H9 (cell line): ENCODE results near the gene GREB1L. TPM values are rescaled to one million over a fixed set of nuclear protein-coding genes. Genes with fewer than 3 reads are reported as not detected.

Experiments
- DNase-seq: peaks from one replicate; pipeline ENCODE4 v3.0.0-alpha.2; 2017
- H2AFZ ChIP-seq: one replicate; pipeline ENCODE4 v1.6.1; 2013; ENCODE audit warnings: mild to moderate bottlenecking, low read length, control low read depth, moderate library complexity
- H2AK5ac ChIP-seq: 2 replicates; pipeline ENCODE4 v1.6.1; 2013; ENCODE audit warnings: low read length, control low read depth, mixed read lengths; ENCODE audit not compliant: insufficient read length
- H2BK120ac ChIP-seq: one replicate; pipeline ENCODE4 v1.6.1; 2013; ENCODE audit warnings: low read depth, mild to moderate bottlenecking, low read length, control low read depth, inconsistent platforms; ENCODE audit not compliant: poor library complexity, severe bottlenecking
- H2BK12ac ChIP-seq: 2 replicates; pipeline ENCODE4 v1.6.1; 2013; ENCODE audit warnings: low read length, control low read depth, mixed read lengths, low read depth; ENCODE audit not compliant: insufficient read length
- H2BK15ac ChIP-seq: 2 replicates; pipeline ENCODE4 v1.6.1; 2013; ENCODE audit warnings: low read depth, low read length, control low read depth
- H2BK20ac ChIP-seq: one replicate; pipeline ENCODE4 v1.6.1; 2013; ENCODE audit warnings: low read depth, mild to moderate bottlenecking, low read length, control low read depth, inconsistent platforms; ENCODE audit not compliant: poor library complexity, severe bottlenecking
- H2BK5ac ChIP-seq: 2 replicates; pipeline ENCODE4 v1.6.1; 2013; ENCODE audit warnings: low read length, control low read depth, mixed read lengths; ENCODE audit not compliant: insufficient read length
- H3K14ac ChIP-seq: 2 replicates; pipeline ENCODE4 v1.6.1; 2013; ENCODE audit warnings: low read length, control low read depth; ENCODE audit not compliant: insufficient read depth
- H3K18ac ChIP-seq: 2 replicates; pipeline ENCODE4 v1.6.1; 2013; ENCODE audit warnings: low read depth, mild to moderate bottlenecking, mixed read lengths, low read length, control low read depth; ENCODE audit not compliant: insufficient read length
- H3K23ac ChIP-seq: 2 replicates; pipeline ENCODE4 v1.6.1; 2013; ENCODE audit warnings: low read length, control low read depth, mixed read lengths, low read depth; ENCODE audit not compliant: insufficient read length
- H3K23me2 ChIP-seq: 2 replicates; pipeline ENCODE4 v1.6.1; 2013; ENCODE audit warnings: low read depth, mild to moderate bottlenecking, mixed read lengths, low read length, control low read depth; ENCODE audit not compliant: insufficient read length, poor library complexity, severe bottlenecking
- H3K27ac ChIP-seq: 2 replicates; pipeline ENCODE4 v1.5.1; 2013; ENCODE audit warnings: low read length, control low read depth, mixed read lengths, low read depth; ENCODE audit not compliant: insufficient read length
- H3K27me3 ChIP-seq: 2 replicates; pipeline ENCODE4 v1.6.1; 2013; ENCODE audit warnings: low read length, control low read depth, inconsistent platforms; ENCODE audit not compliant: insufficient read depth
- H3K4ac ChIP-seq: 2 replicates; pipeline ENCODE4 v1.6.1; 2013; ENCODE audit warnings: low read depth, mild to moderate bottlenecking, control low read depth, inconsistent platforms, low read length, moderate library complexity
- H3K4me1 ChIP-seq: 2 replicates; pipeline ENCODE4 v1.6.1; 2013; ENCODE audit warnings: low read length, control low read depth, inconsistent platforms; ENCODE audit not compliant: insufficient read depth
- H3K4me2 ChIP-seq: 2 replicates; pipeline ENCODE4 v1.6.1; 2013; ENCODE audit warnings: low read length, control low read depth, mixed read lengths; ENCODE audit not compliant: insufficient read length, insufficient read depth
- H3K56ac ChIP-seq: 2 replicates; pipeline ENCODE4 v1.6.1; 2013; ENCODE audit warnings: low read depth, mild to moderate bottlenecking, mixed read lengths, low read length, control low read depth; ENCODE audit not compliant: insufficient read length
- H3K79me1 ChIP-seq: 2 replicates; pipeline ENCODE4 v1.6.1; 2013; ENCODE audit warnings: low read depth, mild to moderate bottlenecking, moderate library complexity, low read length, control low read depth, inconsistent platforms; ENCODE audit not compliant: insufficient read depth, poor library complexity, severe bottlenecking
- H3K79me2 ChIP-seq: 2 replicates; pipeline ENCODE4 v1.6.1; 2013; ENCODE audit warnings: low read length, control low read depth, inconsistent platforms; ENCODE audit not compliant: insufficient read depth
- H3K9ac ChIP-seq: 2 replicates; pipeline ENCODE4 v1.6.1; 2013; ENCODE audit warnings: low read length, control low read depth, mixed read lengths; ENCODE audit not compliant: insufficient read length; ENCODE audit errors: extremely low read depth
- H3K9me3 ChIP-seq: one replicate; pipeline ENCODE4 v1.6.1; 2013; ENCODE audit warnings: low read depth, low read length, inconsistent platforms; ENCODE audit not compliant: control insufficient read depth
- H3T11ph ChIP-seq: one replicate; pipeline ENCODE4 v1.6.1; 2013; ENCODE audit warnings: mild to moderate bottlenecking, low read length, control low read depth, inconsistent platforms
- H4K20me1 ChIP-seq: one replicate; pipeline ENCODE4 v1.6.1; 2013; ENCODE audit not compliant: control insufficient read depth, insufficient read length, insufficient read depth
- H4K5ac ChIP-seq: 2 replicates; pipeline ENCODE4 v1.6.1; 2013; ENCODE audit warnings: low read depth, mild to moderate bottlenecking, mixed read lengths, low read length, control low read depth; ENCODE audit not compliant: insufficient read length
- H4K8ac ChIP-seq: replicated peaks from 2 replicates; pipeline ENCODE4 v1.6.1; 2013; ENCODE audit warnings: low read length, control low read depth, mixed read lengths, low read depth; ENCODE audit not compliant: insufficient read length
- H4K91ac ChIP-seq: 2 replicates; pipeline ENCODE4 v1.6.1; 2013; ENCODE audit warnings: low read depth, mild to moderate bottlenecking, moderate library complexity, mixed read lengths, low read length, control low read depth; ENCODE audit not compliant: insufficient read length
- H3K27ac Mint-ChIP-seq, 3 experiments: 2 replicates in 2 of 3; 3 replicates in 1 of 3; pipeline ENCODE4 v1.8.0; 2020 to 2021; ENCODE audit warnings: mixed read lengths in 3 of 3, mild to moderate bottlenecking in 1 of 3, moderate library complexity in 1 of 3
- H3K27me3 Mint-ChIP-seq: 2 replicates; pipeline ENCODE4 v1.8.0; 2021; ENCODE audit warnings: low read depth, mild to moderate bottlenecking, moderate library complexity, mixed read lengths
- H3K36me3 Mint-ChIP-seq, 3 experiments: 2 replicates in 2 of 3; 3 replicates in 1 of 3; pipeline ENCODE4 v1.8.0; 2020 to 2021; ENCODE audit warnings: low read depth in 3 of 3, mixed read lengths in 3 of 3; ENCODE audit not compliant: insufficient read depth in 1 of 3
- H3K4me1 Mint-ChIP-seq, 2 experiments: 2 replicates each; pipeline ENCODE4 v1.8.0; 2020; ENCODE audit warnings: mixed read lengths in 2 of 2
- H3K4me3 Mint-ChIP-seq, 2 experiments: 2 replicates in 1 of 2; 3 replicates in 1 of 2; pipeline ENCODE4 v1.8.0; 2020 to 2021; ENCODE audit warnings: mild to moderate bottlenecking in 2 of 2, mixed read lengths in 2 of 2, moderate library complexity in 1 of 2
- H3K9me3 Mint-ChIP-seq, 2 experiments: 2 replicates in 1 of 2; 3 replicates in 1 of 2; pipeline ENCODE4 v1.8.0; 2020; ENCODE audit warnings: mild to moderate bottlenecking in 2 of 2, mixed read lengths in 2 of 2, moderate library complexity in 1 of 2
- CTCF ChIP-seq: fragments of 200-600 bp; sonication (generic); conservative IDR thresholded peaks from 3 replicates; pipeline ENCODE4 v1.8.0; 2021; ENCODE audit warnings: antibody characterized with exemption, mild to moderate bottlenecking
- total RNA-seq: library from RNA; stranded (reverse); gene quantifications from 2 replicates; pipeline ENCODE4 v1.2.1, GENCODE V29; 2021

The GREB1L gene
- total RNA-seq, 1 experiment from 2014 or later = 2.7 TPM

- Histone ChIP-seq H3K23me2 (no peaks in the 10 kb centered on the region), H3K4me1 (peaks cover 5% of the 10 kb centered on the region; the same call in 1 of the 2 replicates), H3K4ac (no peak overlapping the region), H3K79me2 (no peaks in the 10 kb centered on the region), H2AK5ac (no peak overlapping the region), H2BK12ac (no peak overlapping the region), H3K9me3 (no peaks in the 10 kb centered on the region), H3K4me2 (no peak overlapping the region), H4K20me1 (no peaks in the 10 kb centered on the region), H3K23ac (no peak overlapping the region), H3T11ph (no peak overlapping the region), H3K18ac (no peak overlapping the region), H3K27me3 (no peaks in the 10 kb centered on the region), H4K5ac (no peak overlapping the region), H3K79me1 (no peaks in the 10 kb centered on the region), H2BK5ac (no peak overlapping the region), H4K91ac (no peak overlapping the region), H2AFZ (no peak overlapping the region), H2BK20ac (no peak overlapping the region), H3K27ac (no peak overlapping the region), H3K14ac (no peak overlapping the region), H3K9ac (no peak overlapping the region), H2BK120ac (no peak overlapping the region), H4K8ac (no peak overlapping the region), H3K56ac (no peak overlapping the region), H2BK15ac (no peak overlapping the region)
- Mint-ChIP-seq H3K27me3 (no peaks in the 10 kb centered on the region; the same call in 1 of the 2 replicates), H3K36me3 (no peaks in the 10 kb centered on the region; a peak in 1 of 7 replicates), H3K4me1 (peaks cover 13 to 20% of the 10 kb centered on the region in 2 experiments), H3K9me3 (no peaks in the 10 kb centered on the region; a peak in 1 of 5 replicates), H3K4me3 (no peak overlapping the region), H3K27ac (no peak overlapping the region)
- DNase-seq = no peak
- TF ChIP-seq CTCF = no peak
Observed at GRCh38 chr18:21359746-21360145, 117.7 kb downstream of the GREB1L start.
